Measurements from ENCODE around the gene GSE1. TPM values are rescaled to one million over a fixed set of nuclear protein-coding genes. Genes with fewer than 3 reads are reported as not detected.

The GSE1 gene
- total RNA-seq, 4 donors from 2014 or later = 45.1 to 89.3 (median 71.3) TPM

DNA sequence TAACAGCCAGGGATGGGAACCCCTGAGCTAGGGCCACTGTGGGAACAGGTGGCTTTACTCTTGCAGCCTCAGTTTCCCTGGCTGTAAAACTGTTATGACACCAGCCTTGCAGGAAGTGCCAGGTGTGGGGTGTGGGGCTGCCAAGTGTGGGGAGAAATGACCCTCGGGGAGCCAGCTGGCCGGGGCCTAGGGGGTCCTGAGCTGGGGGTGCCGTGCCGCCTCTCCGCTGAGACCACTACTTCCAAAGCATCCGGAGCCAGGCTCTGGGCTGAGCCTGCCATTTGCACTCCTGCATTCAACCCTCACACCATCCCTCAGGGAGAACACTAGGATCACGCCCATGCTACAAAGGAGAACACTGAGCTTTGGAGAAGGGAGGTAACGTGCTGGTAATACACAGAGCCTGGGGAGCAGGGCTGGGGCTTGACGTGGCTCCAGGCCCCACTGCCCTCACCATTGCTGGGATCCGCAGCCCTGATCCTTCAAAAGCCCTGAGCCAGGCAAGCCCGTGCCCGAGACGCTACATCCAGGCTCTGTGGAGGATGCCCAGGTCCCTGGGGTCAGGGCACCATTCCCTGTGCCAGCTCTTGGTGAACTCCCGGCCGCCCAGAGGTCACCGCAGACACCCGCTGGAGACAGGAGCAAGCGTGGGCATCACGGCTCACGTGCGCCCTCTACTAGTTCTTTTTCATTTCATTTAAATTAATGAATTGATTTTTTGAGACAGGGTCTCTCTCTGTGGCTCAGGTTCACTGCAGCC lies 104.5 kb downstream of the GSE1 start:
- Histone ChIP-seq H3K9me3 (no peaks in the 10 kb centered on the region), H3K4me1 (peaks cover 26 to 29% of the 10 kb centered on the region in 2 donors), H3K36me3 (no peaks in the 10 kb centered on the region), H3K4me3 (no peak overlapping the region), H3K27me3 (no peaks in the 10 kb centered on the region), H3K27ac (peak overlapping the region in 1 of 4 donors; percentile 15)
- in situ Hi-C loops (cut with MboI; ENCODE audit: low sequenced_read_pairs in 4 of 4) (loop anchor here in 1 of 4 donors (10.0 to 25.0 kb wide), 3 partner anchors 53 to 455 kb away; no protein-coding TSS in a partner anchor), intact Hi-C loops (cut with DNase I; ENCODE audit: low total_unique reads) (loop anchor here (2.0 to 10.0 kb wide), 4 partner anchors 59 to 440 kb away; partner anchors contain the start of gene GSE1)
- DNase-seq (peak; percentile 34 to 54), ATAC-seq (peak in 1 of 2 donors; percentile 38)
- no peak for TF ChIP-seq POLR2A (IDR thresholded peaks at IDR 0.05)
- TF ChIP-seq, protein P1, sequence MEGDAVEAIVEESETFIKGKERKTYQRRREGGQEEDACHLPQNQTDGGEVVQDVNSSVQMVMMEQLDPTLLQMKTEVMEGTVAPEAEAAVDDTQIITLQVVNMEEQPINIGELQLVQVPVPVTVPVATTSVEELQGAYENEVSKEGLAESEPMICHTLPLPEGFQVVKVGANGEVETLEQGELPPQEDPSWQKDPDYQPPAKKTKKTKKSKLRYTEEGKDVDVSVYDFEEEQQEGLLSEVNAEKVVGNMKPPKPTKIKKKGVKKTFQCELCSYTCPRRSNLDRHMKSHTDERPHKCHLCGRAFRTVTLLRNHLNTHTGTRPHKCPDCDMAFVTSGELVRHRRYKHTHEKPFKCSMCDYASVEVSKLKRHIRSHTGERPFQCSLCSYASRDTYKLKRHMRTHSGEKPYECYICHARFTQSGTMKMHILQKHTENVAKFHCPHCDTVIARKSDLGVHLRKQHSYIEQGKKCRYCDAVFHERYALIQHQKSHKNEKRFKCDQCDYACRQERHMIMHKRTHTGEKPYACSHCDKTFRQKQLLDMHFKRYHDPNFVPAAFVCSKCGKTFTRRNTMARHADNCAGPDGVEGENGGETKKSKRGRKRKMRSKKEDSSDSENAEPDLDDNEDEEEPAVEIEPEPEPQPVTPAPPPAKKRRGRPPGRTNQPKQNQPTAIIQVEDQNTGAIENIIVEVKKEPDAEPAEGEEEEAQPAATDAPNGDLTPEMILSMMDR (IDR thresholded peaks at IDR 0.05 in 4 of 5, conservative IDR thresholded peaks at IDR 0.05 in 1 of 5) = peak; percentile 69 to 84 (median 82)

DNA sequence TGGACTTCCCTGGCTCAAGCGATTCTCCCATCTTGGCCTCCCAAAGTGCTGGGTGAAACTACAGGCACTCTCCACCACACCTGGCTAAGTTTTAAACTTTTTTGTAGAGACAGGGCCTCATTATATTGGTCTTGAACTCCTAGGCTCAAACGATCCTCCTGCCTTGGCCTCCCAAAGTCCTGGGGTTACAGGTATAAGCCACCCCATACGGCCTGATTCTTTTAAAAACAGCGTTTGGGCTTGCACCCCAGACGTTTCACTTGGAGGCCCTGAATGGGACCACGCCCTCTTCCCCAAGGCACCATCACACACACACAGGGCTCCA lies 105.0 kb downstream of the GSE1 start:
- no peaks in the 10 kb centered on the region for H3K36me3 ChIP-seq
- in situ Hi-C loops (cut with MboI; ENCODE audit: low sequenced_read_pairs in 4 of 4) (loop anchor here in 1 of 4 donors (10.0 to 25.0 kb wide), 3 partner anchors 53 to 456 kb away; no protein-coding TSS in a partner anchor), intact Hi-C loops (cut with DNase I; ENCODE audit: low total_unique reads) (loop anchor here (2.0 to 10.0 kb wide), 4 partner anchors 59 to 441 kb away; partner anchors contain the start of gene GSE1)
- peaks cover 30 to 32% of the 10 kb centered on the region in 2 donors for H3K4me1 ChIP-seq
- H3K27ac ChIP-seq = peak overlapping the region in 1 of 4 donors; percentile 15
- H3K4me3 ChIP-seq = no peak overlapping the region
- TF ChIP-seq, protein P1 (IDR thresholded peaks at IDR 0.05 in 4 of 5, conservative IDR thresholded peaks at IDR 0.05 in 1 of 5) = peak in 1 of 5 experiments; percentile 21
- TF ChIP-seq POLR2A (IDR thresholded peaks at IDR 0.05) = no peak
- H3K9me3 ChIP-seq = no peaks in the 10 kb centered on the region
- H3K27me3 ChIP-seq = no peaks in the 10 kb centered on the region
- ATAC-seq (no peak), DNase-seq (no peak)

DNA sequence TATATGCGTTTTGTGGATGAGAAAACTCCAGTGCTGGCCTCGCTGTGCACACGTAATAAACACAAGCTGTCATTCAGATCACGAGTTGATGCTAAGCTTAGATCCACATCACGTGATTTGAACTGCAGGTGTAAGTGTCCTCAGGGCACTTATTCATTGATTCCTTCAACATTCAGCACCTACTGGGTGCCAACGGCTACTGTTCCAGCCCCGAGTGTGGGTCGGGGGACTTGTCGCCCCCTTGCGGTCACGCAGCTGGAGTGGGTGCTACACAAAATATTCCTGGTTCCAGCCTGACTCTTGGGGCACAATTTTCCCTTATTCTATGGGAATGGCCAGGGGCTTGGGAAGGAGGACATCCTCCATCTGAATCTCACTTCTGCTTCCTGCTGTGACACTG lies 105.6 kb downstream of the GSE1 start:
- no peaks in the 10 kb centered on the region for H3K27me3 ChIP-seq
- peaks cover 30 to 32% of the 10 kb centered on the region in 2 donors for H3K4me1 ChIP-seq
- no peaks in the 10 kb centered on the region for H3K9me3 ChIP-seq
- in situ Hi-C loops (cut with MboI; ENCODE audit: low sequenced_read_pairs in 4 of 4) (loop anchor here in 1 of 4 donors (10.0 to 25.0 kb wide), 3 partner anchors 54 to 456 kb away; no protein-coding TSS in a partner anchor), intact Hi-C loops (cut with DNase I; ENCODE audit: low total_unique reads) (loop anchor here (2.0 to 10.0 kb wide), 4 partner anchors 60 to 441 kb away; partner anchors contain the start of gene GSE1)
- TF ChIP-seq, protein P1 (IDR thresholded peaks at IDR 0.05 in 4 of 5, conservative IDR thresholded peaks at IDR 0.05 in 1 of 5) = peak in 4 of 5 experiments; percentile 28 to 49 (median 36)
- TF ChIP-seq POLR2A (IDR thresholded peaks at IDR 0.05) = no peak
- peak overlapping the region in 1 of 4 donors; percentile 15 for H3K27ac ChIP-seq
- H3K36me3 ChIP-seq = no peaks in the 10 kb centered on the region
- no peak for DNase-seq
- ATAC-seq = peak; percentile 21 to 60
- no peak overlapping the region for H3K4me3 ChIP-seq

DNA sequence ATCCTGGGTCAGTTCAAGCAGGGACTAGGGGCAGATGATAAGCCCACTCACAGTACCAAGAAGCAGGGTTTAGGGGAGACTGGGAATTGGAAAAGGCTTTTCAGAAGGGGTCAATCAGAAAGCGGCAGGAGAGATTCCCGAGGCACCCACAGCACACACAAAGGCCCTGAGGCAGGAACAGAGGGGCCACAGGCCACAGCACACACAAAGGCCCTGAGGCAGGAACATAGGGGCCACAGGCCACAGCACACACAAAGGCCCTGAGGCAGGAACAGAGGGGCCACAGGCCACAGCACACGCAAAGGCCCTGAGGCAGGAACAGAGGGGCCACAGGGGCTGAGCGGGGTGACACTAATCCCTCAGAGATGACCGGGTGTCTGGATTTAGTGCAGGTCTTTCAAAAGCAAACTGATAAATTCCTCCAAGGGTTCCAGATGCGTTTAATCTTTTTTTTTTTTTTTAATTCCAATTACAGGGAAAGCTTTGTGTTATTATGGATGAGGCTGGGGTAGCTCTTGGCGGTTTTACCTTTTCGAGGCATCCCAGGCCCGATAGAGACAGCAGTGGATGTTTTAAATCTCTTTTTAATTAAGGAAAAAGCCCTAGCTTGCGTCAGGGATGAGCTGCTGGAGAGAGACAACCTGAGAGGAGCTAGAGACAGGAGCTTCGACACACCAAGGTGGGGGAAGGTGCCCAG lies 106.6 kb downstream of the GSE1 start:
- no peak for TF ChIP-seq POLR2A (IDR thresholded peaks at IDR 0.05)
- TF ChIP-seq, protein P1 (IDR thresholded peaks at IDR 0.05 in 4 of 5, conservative IDR thresholded peaks at IDR 0.05 in 1 of 5) = no peak
- no peak overlapping the region for H3K4me3 ChIP-seq
- H3K36me3 ChIP-seq = no peaks in the 10 kb centered on the region
- no peaks in the 10 kb centered on the region for H3K27me3 ChIP-seq
- ATAC-seq = no peak
- intact Hi-C loops (cut with DNase I; ENCODE audit: low total_unique reads) = loop anchor here (2.0 to 10.0 kb wide), 4 partner anchors 61 to 442 kb away; partner anchors contain the start of gene GSE1
- in situ Hi-C loops (cut with MboI; ENCODE audit: low sequenced_read_pairs in 4 of 4) = loop anchor here in 1 of 4 donors (10.0 to 25.0 kb wide), 3 partner anchors 55 to 457 kb away; no protein-coding TSS in a partner anchor
- no peaks in the 10 kb centered on the region for H3K9me3 ChIP-seq
- peaks cover 30 to 32% of the 10 kb centered on the region in 2 donors for H3K4me1 ChIP-seq
- DNase-seq = no peak
- peak overlapping the region in 1 of 4 donors; percentile 40 for H3K27ac ChIP-seq

All from gastrocnemius medialis (tissue), 4 donors.